H1 (cell line): ENCODE measurements around the gene DKK2. TPM values are rescaled to one million over a fixed set of nuclear protein-coding genes. Genes with fewer than 3 reads are reported as not detected.

Experiments used
- ASH2L ChIP-seq: fragments of 200-600, 300-600 bp; sonication (generic); IDR thresholded peaks from one replicate; pipeline ENCODE4 v1.7.1; 2017; ENCODE audit warnings: low read length
- CHD7 ChIP-seq: fragments of 300-600 bp; sonication (generic); IDR thresholded peaks from 2 replicates; pipeline ENCODE4 v1.7.1; 2012; ENCODE audit warnings: low read length, moderate library complexity, mild to moderate bottlenecking, inconsistent platforms; ENCODE audit not compliant: insufficient replicate concordance
- SIN3A ChIP-seq, 2 experiments: IDR thresholded peaks in 1 of 2; conservative IDR thresholded peaks in 1 of 2; 2 replicates each; pipeline ENCODE4 v1.6.1; 2011 to 2012; ENCODE audit warnings: low read length in 2 of 2, improper control_type of control experiment in 1 of 2, low read depth in 1 of 2, mild to moderate bottlenecking in 1 of 2
- ZNF274 ChIP-seq: IDR thresholded peaks from 2 replicates; pipeline ENCODE4 v1.7.0; 2012; ENCODE audit warnings: low read length, borderline replicate concordance; ENCODE audit errors: extremely low read depth
- polyA plus RNA-seq, 7 experiments: library from polyadenylated mRNA; depleted of rRNA in 3 of 7; stranded (reverse) in 5 of 7; unstranded in 2 of 7; fragments of >200 nt in 5 of 7; fragments of 200-250 nt in 2 of 7; gene quantifications; 1 replicate in 5 of 7; 2 replicates in 1 of 7; 4 replicates in 1 of 7; pipeline versions ENCODE4 v1.2.1 to v1.2.3, GENCODE V29; 2011 to 2013; ENCODE audit warnings: missing spikeins in 2 of 7, mixed read lengths in 2 of 7
- total RNA-seq: library from RNA; stranded (reverse); fragmentation: NEBNext Ultra II Directional; extraction: Animal tissue kit (Norgen Biotek cat#: 25700); gene quantifications from 2 replicates; pipeline ENCODE4 v1.2.1, GENCODE V29; 2021
- TF ChIP-seq, protein P1 (sequence below), 3 experiments: IDR thresholded peaks; 1 replicate in 2 of 3; 2 replicates in 1 of 3; pipeline versions ENCODE4 v1.5.1 to v1.6.1; 2011; ENCODE audit warnings: low read length in 3 of 3, mild to moderate bottlenecking in 3 of 3, inconsistent platforms in 2 of 3, low read depth in 1 of 3, moderate library complexity in 1 of 3; ENCODE audit not compliant: insufficient read depth in 1 of 3; ENCODE audit errors: control extremely low read depth in 1 of 3

DKK2 gene
- total and polyA plus RNA-seq, 2 of the 8 experiments (the other 6 are each of a cell fraction or from before 2014, with no cell fraction given) = 0.09 to 0.13 TPM

DNA sequence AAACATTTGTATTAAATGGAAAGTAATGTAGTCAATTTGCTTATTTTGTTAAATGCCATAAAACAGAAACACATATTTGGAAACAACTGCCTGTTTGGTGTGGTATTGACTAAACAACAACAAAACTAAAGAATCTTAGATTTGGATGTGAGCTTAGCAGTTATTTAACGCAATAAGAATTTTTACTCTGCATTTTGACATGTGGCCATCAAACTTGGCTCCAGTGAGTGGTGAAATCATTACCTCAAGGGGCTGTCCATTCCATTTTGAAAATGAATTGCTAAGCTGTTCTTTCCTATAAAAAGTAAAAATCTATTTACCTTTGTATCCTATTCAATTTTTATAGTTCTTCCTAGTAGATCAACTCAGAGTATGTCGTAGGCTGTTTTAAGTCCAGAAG is 84.2 kb downstream of the DKK2 start (continued):
- TF ChIP-seq CHD7 (no peak), ASH2L (no peak), SIN3A (conservative IDR thresholded peaks at IDR 0.05 in 1 of 2, IDR thresholded peaks at IDR 0.05 in 1 of 2; ENCODE audit: low read depth in 1 of 2, low read length in 2 of 2) (no peak), ZNF274 (no peak)
- TF ChIP-seq, protein P1, sequence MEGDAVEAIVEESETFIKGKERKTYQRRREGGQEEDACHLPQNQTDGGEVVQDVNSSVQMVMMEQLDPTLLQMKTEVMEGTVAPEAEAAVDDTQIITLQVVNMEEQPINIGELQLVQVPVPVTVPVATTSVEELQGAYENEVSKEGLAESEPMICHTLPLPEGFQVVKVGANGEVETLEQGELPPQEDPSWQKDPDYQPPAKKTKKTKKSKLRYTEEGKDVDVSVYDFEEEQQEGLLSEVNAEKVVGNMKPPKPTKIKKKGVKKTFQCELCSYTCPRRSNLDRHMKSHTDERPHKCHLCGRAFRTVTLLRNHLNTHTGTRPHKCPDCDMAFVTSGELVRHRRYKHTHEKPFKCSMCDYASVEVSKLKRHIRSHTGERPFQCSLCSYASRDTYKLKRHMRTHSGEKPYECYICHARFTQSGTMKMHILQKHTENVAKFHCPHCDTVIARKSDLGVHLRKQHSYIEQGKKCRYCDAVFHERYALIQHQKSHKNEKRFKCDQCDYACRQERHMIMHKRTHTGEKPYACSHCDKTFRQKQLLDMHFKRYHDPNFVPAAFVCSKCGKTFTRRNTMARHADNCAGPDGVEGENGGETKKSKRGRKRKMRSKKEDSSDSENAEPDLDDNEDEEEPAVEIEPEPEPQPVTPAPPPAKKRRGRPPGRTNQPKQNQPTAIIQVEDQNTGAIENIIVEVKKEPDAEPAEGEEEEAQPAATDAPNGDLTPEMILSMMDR (IDR thresholded peaks at IDR 0.05; ENCODE audit: control extremely low read depth in 1 of 3, insufficient read depth in 1 of 3, low read depth in 1 of 3, low read length in 3 of 3) = no peak
